ENCODE measurements around the gene CFD. TPM values are rescaled to one million over a fixed set of nuclear protein-coding genes. Genes with fewer than 3 reads are reported as not detected.
"Not testable (repeated sequence)": the region's sequence is repeated elsewhere in the genome, so short reads cannot be mapped to it uniquely, and the experiment has no call there.

Gene CFD
- total RNA-seq, 2 experiments from 2014 or later = 2.3 to 2.9 TPM

GRCh38 chr19:876780-877314 is 17.4 kb downstream of the CFD start:
- POLR2A ChIA-PET = interaction anchor here (2.8 kb wide), 1 partner anchor 16 kb away, joined by 8 read pairs; the partner anchor contains the start of genes MED16 and RNU6-9

GRCh38 chr19:877992-878660 is 18.7 kb downstream of the CFD start:
- intact Hi-C loops (cut with DNase I, micrococcal nuclease); H3K27ac Mint-ChIP-seq; H3K4me1 ChIP-seq (ENCODE audit: insufficient read depth, low read length); H3K9me3 ChIP-seq (ENCODE audit: control insufficient read depth in 1 of 2, insufficient read depth in 1 of 2, low read length in 2 of 2); H3K4me1 Mint-ChIP-seq (ENCODE audit: low read depth); H3K4me3 Mint-ChIP-seq; H3K9me3 Mint-ChIP-seq; ATAC-seq (ENCODE audit: poor library complexity); H3K27me3 ChIP-seq (ENCODE audit: control insufficient read depth in 1 of 2, insufficient read depth in 2 of 2, low read length in 2 of 2); H3K27me3 Mint-ChIP-seq; DNase-seq; H3K27ac ChIP-seq (ENCODE audit: low read depth in 1 of 2, low read length in 2 of 2); H3K4me3 ChIP-seq (ENCODE audit: low read length): not testable (repeated sequence)
- ChIA-PET POLR2A (interaction anchor here (2.8 kb wide), 1 partner anchor 15 kb away, joined by 8 read pairs; the partner anchor contains the start of genes MED16 and RNU6-9), CTCF (interaction anchor here (1.6 kb wide), 1 partner anchor 15 kb away, joined by 5 read pairs; no protein-coding TSS in a partner anchor)
- peaks cover 35% of the 10 kb centered on the region for H3K36me3 ChIP-seq (ENCODE audit: insufficient read depth, low read length)
- peaks cover 29% of the 10 kb centered on the region for H3K36me3 Mint-ChIP-seq (ENCODE audit: low read depth)

More at GRCh38 chr19:876780-877314, 17.4 kb downstream of the CFD start:
- Histone ChIP-seq H3K27ac (ENCODE audit: low read depth in 1 of 2, low read length in 2 of 2) (no peak overlapping the region), H3K27me3 (ENCODE audit: control insufficient read depth in 1 of 2, insufficient read depth in 2 of 2, low read length in 2 of 2) (no peaks in the 10 kb centered on the region), H3K9me3 (ENCODE audit: control insufficient read depth in 1 of 2, insufficient read depth in 1 of 2, low read length in 2 of 2) (no peaks in the 10 kb centered on the region), H3K36me3 (ENCODE audit: insufficient read depth, low read length) (peaks cover 25% of the 10 kb centered on the region), H3K4me1 (ENCODE audit: insufficient read depth, low read length) (peaks cover 15% of the 10 kb centered on the region), H3K4me3 (ENCODE audit: low read length) (no peak overlapping the region)
- intact Hi-C loops (cut with DNase I, micrococcal nuclease) = no loop called here
- no peak overlapping the region for H3K27ac Mint-ChIP-seq
- no peak overlapping the region for H3K4me3 Mint-ChIP-seq
- no peaks in the 10 kb centered on the region for H3K27me3 Mint-ChIP-seq
- DNase-seq (no peak), ATAC-seq (ENCODE audit: poor library complexity) (no peak)
- H3K36me3 Mint-ChIP-seq (ENCODE audit: low read depth) = peaks cover 24% of the 10 kb centered on the region
- peaks cover 14% of the 10 kb centered on the region for H3K4me1 Mint-ChIP-seq (ENCODE audit: low read depth)
- no peaks in the 10 kb centered on the region for H3K9me3 Mint-ChIP-seq
- CTCF ChIA-PET = no interaction called here
- TF ChIP-seq CTCF (IDR thresholded peaks at IDR 0.05) = no peak

- H3K9me3 ChIP-seq (ENCODE audit: control insufficient read depth in 1 of 2, insufficient read depth in 1 of 2, low read length in 2 of 2); DNase-seq; intact Hi-C loops (cut with DNase I, micrococcal nuclease); H3K4me3 ChIP-seq (ENCODE audit: low read length); H3K27me3 ChIP-seq (ENCODE audit: control insufficient read depth in 1 of 2, insufficient read depth in 2 of 2, low read length in 2 of 2); ATAC-seq (ENCODE audit: poor library complexity); H3K4me1 Mint-ChIP-seq (ENCODE audit: low read depth); H3K4me3 Mint-ChIP-seq; H3K4me1 ChIP-seq (ENCODE audit: insufficient read depth, low read length); H3K27me3 Mint-ChIP-seq; H3K27ac Mint-ChIP-seq; H3K9me3 Mint-ChIP-seq; H3K27ac ChIP-seq (ENCODE audit: low read depth in 1 of 2, low read length in 2 of 2): not testable (repeated sequence)
- H3K36me3 ChIP-seq (ENCODE audit: insufficient read depth, low read length) = peaks cover 41% of the 10 kb centered on the region
- ChIA-PET CTCF (interaction anchor here (0.8 to 1.6 kb wide), 2 partner anchors 15 to 42 kb away, joined by 4 to 5 read pairs; no protein-coding TSS in a partner anchor), POLR2A (interaction anchor here (0.8 to 2.8 kb wide), 2 partner anchors 14 to 16 kb away, joined by 3 to 8 read pairs; partner anchors contain the start of genes MED16 and RNU6-9)
- peaks cover 36% of the 10 kb centered on the region for H3K36me3 Mint-ChIP-seq (ENCODE audit: low read depth)
These were observed 19.5 kb downstream of the CFD start for GRCh38 chr19:878751-879561.
